NT2/D1 (cell line): ENCODE measurements around the gene ZBTB7B.
A peak's percentile ranks its signal among the peaks of the same experiment; 100 is the strongest.

Source experiments
- DNase-seq: peaks from one replicate; pipeline ENCODE4 v3.0.0-alpha.2; 2011; ENCODE audit warnings: low read depth, low spot score
- H3K27me3 ChIP-seq: 2 replicates; pipeline ENCODE4 v1.6.0; 2011; ENCODE audit warnings: mild to moderate bottlenecking; ENCODE audit not compliant: insufficient read length, insufficient read depth
- H3K36me3 ChIP-seq: 2 replicates; pipeline ENCODE4 v1.6.1; 2011; ENCODE audit warnings: mild to moderate bottlenecking, low read length, mixed read lengths; ENCODE audit not compliant: insufficient read depth, insufficient read length
- H3K4me1 ChIP-seq: 2 replicates; pipeline ENCODE4 v1.5.1; 2011; ENCODE audit not compliant: insufficient read depth, insufficient read length
- H3K4me3 ChIP-seq: 2 replicates; pipeline ENCODE4 v1.5.1; 2011; ENCODE audit warnings: low read depth; ENCODE audit not compliant: insufficient read length
- H3K9ac ChIP-seq: 2 replicates; pipeline ENCODE4 v1.6.0; 2011; ENCODE audit warnings: low read depth; ENCODE audit not compliant: insufficient read length
- H3K9me3 ChIP-seq: 2 replicates; pipeline ENCODE4 v1.5.1; 2011; ENCODE audit warnings: mild to moderate bottlenecking, low read length; ENCODE audit not compliant: insufficient read depth
- SUZ12 ChIP-seq: IDR thresholded peaks from 2 replicates; pipeline ENCODE4 v1.6.1; 2011; ENCODE audit not compliant: insufficient read length, insufficient read depth; ENCODE audit errors: extremely low read depth
- YY1 ChIP-seq: IDR thresholded peaks from 2 replicates; pipeline ENCODE4 v1.6.1; 2011; ENCODE audit not compliant: insufficient read length, insufficient read depth
- ZNF274 ChIP-seq: IDR thresholded peaks from 2 replicates; pipeline ENCODE4 v1.6.1; 2011; ENCODE audit warnings: mild to moderate bottlenecking, low read depth, low read length

ZBTB7B gene

GRCh38 chr1:155001675-155002463, 733 bp upstream of the ZBTB7B start:
- Histone ChIP-seq H3K27me3 (no peaks in the 10 kb centered on the region), H3K36me3 (no peaks in the 10 kb centered on the region), H3K9ac (peak overlapping the region; percentile 97), H3K4me1 (peaks cover 16% of the 10 kb centered on the region), H3K4me3 (peak overlapping the region; percentile 71), H3K9me3 (no peaks in the 10 kb centered on the region)
- peak; percentile 100 for DNase-seq
- TF ChIP-seq ZNF274 (no peak), SUZ12 (no peak), YY1 (no peak)

GRCh38 chr1:155003227-155003765, 694 bp downstream of the ZBTB7B start:
- Histone ChIP-seq H3K4me3 (peak overlapping the region; percentile 55), H3K36me3 (no peaks in the 10 kb centered on the region), H3K9me3 (no peaks in the 10 kb centered on the region), H3K4me1 (peaks cover 14% of the 10 kb centered on the region), H3K27me3 (no peaks in the 10 kb centered on the region), H3K9ac (peak overlapping the region; percentile 71)
- no peak for DNase-seq
- no peak for TF ChIP-seq ZNF274
- TF ChIP-seq YY1, result no peak

GRCh38 chr1:155003766-155004351, 1.3 kb downstream of the ZBTB7B start:
- Histone ChIP-seq H3K9me3 (no peaks in the 10 kb centered on the region), H3K4me3 (peak overlapping the region; percentile 55), H3K9ac (peak overlapping the region; percentile 71), H3K4me1 (peaks cover 15% of the 10 kb centered on the region), H3K36me3 (no peaks in the 10 kb centered on the region), H3K27me3 (no peaks in the 10 kb centered on the region)
- no peak for DNase-seq
- TF ChIP-seq YY1, result no peak
- no peak for TF ChIP-seq SUZ12
- no peak for TF ChIP-seq ZNF274

- Histone ChIP-seq H3K27me3 (no peaks in the 10 kb centered on the region), H3K4me1 (peaks cover 18% of the 10 kb centered on the region), H3K36me3 (no peaks in the 10 kb centered on the region), H3K9me3 (no peaks in the 10 kb centered on the region), H3K4me3 (peak overlapping the region; percentile 55), H3K9ac (peak overlapping the region; percentile 71)
- no peak for TF ChIP-seq YY1
- no peak for TF ChIP-seq SUZ12
- TF ChIP-seq ZNF274, result no peak
- DNase-seq, result no peak
Measured at GRCh38 chr1:155004352-155005075, 1.9 kb downstream of the ZBTB7B start.

GRCh38 chr1:155005076-155006011, 2.7 kb downstream of the ZBTB7B start:
- H3K27me3 ChIP-seq, result no peaks in the 10 kb centered on the region
- peaks cover 23% of the 10 kb centered on the region for H3K4me1 ChIP-seq
- DNase-seq, result no peak
- H3K9me3 ChIP-seq, result no peaks in the 10 kb centered on the region
- H3K4me3 ChIP-seq, result no peak overlapping the region
- H3K9ac ChIP-seq, result peak overlapping the region; percentile 71
- TF ChIP-seq YY1 (no peak), SUZ12 (no peak), ZNF274 (no peak)
- no peaks in the 10 kb centered on the region for H3K36me3 ChIP-seq

- Histone ChIP-seq H3K9me3 (no peaks in the 10 kb centered on the region), H3K4me1 (peaks cover 34% of the 10 kb centered on the region), H3K36me3 (no peaks in the 10 kb centered on the region), H3K9ac (no peak overlapping the region), H3K27me3 (no peaks in the 10 kb centered on the region), H3K4me3 (no peak overlapping the region)
- TF ChIP-seq ZNF274 (no peak), YY1 (no peak), SUZ12 (no peak)
- no peak for DNase-seq
Measured at GRCh38 chr1:155006601-155007101, 4.0 kb downstream of the ZBTB7B start.
